ENCODE measurements around the gene WRAP73.
"Not testable (repeated sequence)": the region's sequence is repeated elsewhere in the genome, so short reads cannot be mapped to it uniquely, and the experiment has no call there.

Gene WRAP73

GRCh38 chr1:3585940-3586568 lies 63.8 kb downstream of the WRAP73 start:
- no peak overlapping the region for H3K4me3 Mint-ChIP-seq
- no peak for TF ChIP-seq CTCF (IDR thresholded peaks at IDR 0.05; ENCODE audit: unreplicated experiment in 3 of 3)
- H3K27ac Mint-ChIP-seq: no peak overlapping the region
- H3K27me3 Mint-ChIP-seq (ENCODE audit: low read depth): peaks cover 16% of the 10 kb centered on the region
- H3K4me1 Mint-ChIP-seq: peaks cover 18% of the 10 kb centered on the region
- H3K9me3 Mint-ChIP-seq: no peaks in the 10 kb centered on the region
- no peaks in the 10 kb centered on the region for H3K36me3 Mint-ChIP-seq (ENCODE audit: low read depth)

- H3K4me1 Mint-ChIP-seq: peaks cover 15% of the 10 kb centered on the region
- H3K27ac Mint-ChIP-seq; H3K4me3 Mint-ChIP-seq; H3K9me3 Mint-ChIP-seq; H3K36me3 Mint-ChIP-seq (ENCODE audit: low read depth): not testable (repeated sequence)
- peaks cover 12% of the 10 kb centered on the region for H3K27me3 Mint-ChIP-seq (ENCODE audit: low read depth)
Observed at GRCh38 chr1:3585353-3585868, 64.5 kb downstream of the WRAP73 start.

GRCh38 chr1:3584915-3585314 lies 65.0 kb downstream of the WRAP73 start:
- H3K27me3 Mint-ChIP-seq (ENCODE audit: low read depth): peaks cover 10% of the 10 kb centered on the region
- no peak overlapping the region for H3K27ac Mint-ChIP-seq
- no peak for TF ChIP-seq CTCF (IDR thresholded peaks at IDR 0.05; ENCODE audit: unreplicated experiment in 3 of 3)
- no peaks in the 10 kb centered on the region for H3K36me3 Mint-ChIP-seq (ENCODE audit: low read depth)
- H3K4me3 Mint-ChIP-seq: no peak overlapping the region
- H3K4me1 Mint-ChIP-seq: peaks cover 12% of the 10 kb centered on the region
- no peaks in the 10 kb centered on the region for H3K9me3 Mint-ChIP-seq

- not testable (repeated sequence) for H3K4me3 Mint-ChIP-seq; H3K27me3 Mint-ChIP-seq (ENCODE audit: low read depth); H3K9me3 Mint-ChIP-seq; H3K27ac Mint-ChIP-seq; H3K36me3 Mint-ChIP-seq (ENCODE audit: low read depth)
- peaks cover 12% of the 10 kb centered on the region for H3K4me1 Mint-ChIP-seq
Observed at GRCh38 chr1:3583751-3584150, 66.2 kb downstream of the WRAP73 start.

- no peak overlapping the region for H3K4me3 Mint-ChIP-seq
- H3K36me3 Mint-ChIP-seq (ENCODE audit: low read depth): no peaks in the 10 kb centered on the region
Observed at GRCh38 chr1:3581296-3582036, 68.4 kb downstream of the WRAP73 start.

More at GRCh38 chr1:3581296-3582036, 68.4 kb downstream of the WRAP73 start:
- Mint-ChIP-seq H3K9me3 (no peaks in the 10 kb centered on the region), H3K27me3 (ENCODE audit: low read depth) (peaks cover 10% of the 10 kb centered on the region), H3K4me1 (peaks cover 14% of the 10 kb centered on the region), H3K27ac (no peak overlapping the region)
- TF ChIP-seq CTCF (IDR thresholded peaks at IDR 0.05; ENCODE audit: unreplicated experiment in 3 of 3): no peak
